WTC11 (cell line): ENCODE data around the gene CAMSAP1.

ENCODE experiments used
- ATF6 ChIP-seq: sonication (generic); formaldehyde crosslinking; IDR thresholded peaks from 2 replicates; pipeline ENCODE4 v1.8.1; 2023; ENCODE audit warnings: mild to moderate bottlenecking, missing genetic modification reagents
- CBFB ChIP-seq: sonication (generic); formaldehyde crosslinking; IDR thresholded peaks from 2 replicates; pipeline ENCODE4 v1.8.1; 2022; ENCODE audit warnings: mild to moderate bottlenecking, low read depth, missing genetic modification reagents
- CTCF ChIP-seq: fragments of 200-600 bp; IDR thresholded peaks from 2 replicates; pipeline ENCODE4 v1.8.0; 2022; ENCODE audit warnings: antibody characterized with exemption
- EMX1 ChIP-seq: fragments of 250-450 bp; sonication (Bioruptor Pico); IDR thresholded peaks from 2 replicates; pipeline ENCODE4 v1.8.0; 2021; ENCODE audit warnings: mild to moderate bottlenecking
- ESRRA ChIP-seq: sonication (generic); formaldehyde crosslinking; IDR thresholded peaks from 2 replicates; pipeline ENCODE4 v1.8.1; 2022; ENCODE audit warnings: mild to moderate bottlenecking, missing genetic modification reagents, borderline replicate concordance
- ETV6 ChIP-seq: sonication (generic); formaldehyde crosslinking; IDR thresholded peaks from 2 replicates; pipeline ENCODE4 v1.8.1; 2022; ENCODE audit warnings: mild to moderate bottlenecking, missing genetic modification reagents
- FOXP4 ChIP-seq: sonication (generic); formaldehyde crosslinking; IDR thresholded peaks from 2 replicates; pipeline ENCODE4 v1.8.0; 2022; ENCODE audit warnings: mild to moderate bottlenecking, missing genetic modification reagents
- JUN ChIP-seq: sonication (generic); formaldehyde crosslinking; IDR thresholded peaks from 2 replicates; pipeline ENCODE4 v1.8.0; 2023; ENCODE audit warnings: mild to moderate bottlenecking, missing genetic modification reagents
- MAX ChIP-seq: sonication (generic); formaldehyde crosslinking; IDR thresholded peaks from 2 replicates; pipeline ENCODE4 v1.8.0; 2022; ENCODE audit warnings: mild to moderate bottlenecking, missing genetic modification reagents
- NR2C2 ChIP-seq: sonication (generic); formaldehyde crosslinking; IDR thresholded peaks from 2 replicates; pipeline ENCODE4 v1.8.0; 2022; ENCODE audit warnings: mild to moderate bottlenecking, missing genetic modification reagents
- TCF7 ChIP-seq: sonication (generic); formaldehyde crosslinking; IDR thresholded peaks from 2 replicates; pipeline ENCODE4 v1.8.0; 2022; ENCODE audit warnings: mild to moderate bottlenecking, low read depth, missing genetic modification reagents, moderate library complexity
- ZBTB43 ChIP-seq: sonication (generic); formaldehyde crosslinking; IDR thresholded peaks from 2 replicates; pipeline ENCODE4 v1.8.1; 2023; ENCODE audit warnings: mild to moderate bottlenecking, missing genetic modification reagents

GRCh38 chr9:135794057-135794335 lies 113.3 kb downstream of the CAMSAP1 start:
- no peak for TF ChIP-seq JUN (CRISPR knock-in tag)
- no peak for TF ChIP-seq CTCF
- no peak for TF ChIP-seq MAX (CRISPR knock-in tag)
- TF ChIP-seq ATF6 (CRISPR knock-in tag), result no peak
- TF ChIP-seq TCF7, result no peak
- no peak for TF ChIP-seq NR2C2 (CRISPR knock-in tag)
- no peak for TF ChIP-seq ZBTB43 (CRISPR knock-in tag)
- TF ChIP-seq EMX1 (CRISPR knock-in tag), result no peak
- TF ChIP-seq ETV6 (CRISPR knock-in tag), result no peak
- no peak for TF ChIP-seq FOXP4
- no peak for TF ChIP-seq CBFB (CRISPR knock-in tag)
- TF ChIP-seq ESRRA, result no peak
